ENCODE measurements around the gene PLAGL1.

The PLAGL1 gene

GRCh38 chr6:144008846-144009245 is 787 bp upstream of the PLAGL1 start:
- DNase-seq = no peak

DNA sequence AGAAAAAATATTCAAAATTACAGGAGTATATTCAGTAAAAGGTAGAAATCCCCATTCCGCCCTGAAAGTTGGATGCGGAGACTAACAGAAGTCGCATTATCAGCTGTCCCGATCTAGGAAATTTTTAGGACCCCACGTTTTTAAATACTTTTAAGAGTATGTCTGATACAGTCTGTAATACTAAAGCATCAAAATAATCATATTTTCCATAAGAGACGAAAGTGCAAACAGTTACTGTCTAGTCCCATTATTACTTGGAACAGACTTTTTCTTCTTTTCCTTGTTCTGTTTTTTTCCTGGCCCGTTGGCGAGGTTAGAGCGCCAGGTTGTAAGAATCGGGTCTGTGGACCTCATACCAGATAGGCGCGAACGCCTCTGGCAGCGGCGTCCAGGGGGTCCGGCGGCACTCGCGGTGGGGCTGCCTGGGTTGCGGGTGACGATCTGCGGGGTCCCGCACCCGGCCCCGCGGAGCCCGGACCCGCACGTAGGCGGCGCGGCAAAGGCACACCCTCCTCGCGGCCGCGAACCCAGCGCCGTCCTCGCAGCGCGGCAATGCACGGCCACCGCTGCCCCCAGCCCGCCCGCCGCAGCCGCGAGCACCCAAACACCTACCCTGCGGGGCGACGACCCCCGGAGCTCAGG is 460 bp downstream of the PLAGL1 start:
- no peak for DNase-seq

- DNase-seq = no peak
These were observed 1.2 kb downstream of the PLAGL1 start for GRCh38 chr6:144006736-144007477.

- DNase-seq = no peak
These were observed 8.7 kb downstream of the PLAGL1 start for GRCh38 chr6:143999406-143999805.

GRCh38 chr6:143998686-143999085 is 9.4 kb downstream of the PLAGL1 start:
- no peak for DNase-seq

DNA sequence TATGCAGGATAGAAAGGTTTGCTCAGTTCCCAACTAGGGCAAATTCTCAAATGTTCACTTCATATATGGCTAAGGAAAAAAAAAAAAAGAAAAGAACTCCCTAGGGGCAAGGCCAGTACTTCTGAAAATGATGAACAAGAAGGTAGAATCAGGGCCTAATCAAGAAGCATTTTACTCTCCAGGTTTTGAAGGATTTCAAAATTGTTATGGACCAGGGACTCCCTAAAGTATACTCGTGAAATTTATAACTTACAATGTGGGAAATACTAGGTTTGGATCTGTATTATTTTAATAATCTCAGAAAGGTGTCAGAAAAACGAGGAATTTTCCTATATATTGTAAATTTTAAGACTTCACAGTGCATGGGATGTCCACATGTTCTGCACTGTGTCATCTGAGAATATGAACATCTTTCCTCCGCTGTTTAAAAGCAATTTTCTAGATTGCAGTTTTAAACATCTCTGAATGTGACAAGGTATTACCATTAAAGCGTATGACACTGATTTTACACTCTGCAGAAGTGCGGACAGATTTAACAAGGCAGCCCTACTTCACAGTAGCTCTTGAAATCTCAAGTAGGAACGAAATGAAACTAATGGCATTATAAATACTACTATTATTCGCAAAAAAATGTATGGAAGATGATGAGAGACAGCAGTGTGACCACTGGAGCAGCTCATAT is 14.0 kb downstream of the PLAGL1 start:
- no peak for DNase-seq

DNA sequence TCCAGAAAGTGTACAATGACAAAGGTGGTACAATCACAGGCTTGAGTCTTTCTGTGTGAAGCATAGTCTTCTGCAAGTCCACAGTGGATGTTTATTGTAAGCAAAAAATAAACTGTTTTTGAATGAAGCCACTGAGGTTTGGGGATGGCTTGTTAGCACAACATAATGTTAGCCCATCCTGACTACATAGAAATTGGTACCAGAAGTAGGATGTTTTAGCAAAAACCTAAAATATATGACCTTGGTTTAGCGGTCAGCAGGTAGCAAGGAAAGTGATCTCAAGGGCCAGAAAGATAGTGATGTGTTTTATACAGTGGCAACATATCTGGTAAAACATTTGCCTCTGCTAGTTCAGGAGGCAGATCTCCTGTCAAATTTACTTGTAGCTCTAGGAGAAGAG is 15.8 kb downstream of the PLAGL1 start:
- DNase-seq = no peak

- no peak for DNase-seq
These were observed 21.5 kb downstream of the PLAGL1 start for GRCh38 chr6:143986463-143987065.

- DNase-seq = no peak
These were observed 23.4 kb downstream of the PLAGL1 start for GRCh38 chr6:143984666-143985065.

- DNase-seq = no peak
These were observed 25.1 kb downstream of the PLAGL1 start for GRCh38 chr6:143982968-143983367.

DNA sequence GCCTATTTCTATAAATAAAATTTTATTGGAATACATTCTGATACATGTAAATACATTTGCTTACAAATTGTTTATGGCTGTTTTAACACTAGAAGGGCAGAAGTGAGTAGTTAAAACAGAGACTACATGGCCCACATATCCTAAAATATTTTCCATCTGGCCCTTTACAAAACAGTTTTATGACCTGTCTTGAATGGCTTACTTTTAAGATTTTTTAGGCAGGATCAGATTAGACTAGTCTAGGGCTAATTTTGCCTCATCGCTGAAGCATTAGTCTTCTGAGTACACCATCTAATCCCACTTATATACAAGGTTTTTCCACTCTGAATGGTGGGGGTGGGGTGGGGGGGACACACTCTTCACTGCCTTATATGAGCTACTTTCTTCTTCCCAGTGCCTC is 27.1 kb downstream of the PLAGL1 start:
- no peak for DNase-seq

GRCh38 chr6:143976806-143977349 is 31.2 kb downstream of the PLAGL1 start:
- DNase-seq = no peak

DNA sequence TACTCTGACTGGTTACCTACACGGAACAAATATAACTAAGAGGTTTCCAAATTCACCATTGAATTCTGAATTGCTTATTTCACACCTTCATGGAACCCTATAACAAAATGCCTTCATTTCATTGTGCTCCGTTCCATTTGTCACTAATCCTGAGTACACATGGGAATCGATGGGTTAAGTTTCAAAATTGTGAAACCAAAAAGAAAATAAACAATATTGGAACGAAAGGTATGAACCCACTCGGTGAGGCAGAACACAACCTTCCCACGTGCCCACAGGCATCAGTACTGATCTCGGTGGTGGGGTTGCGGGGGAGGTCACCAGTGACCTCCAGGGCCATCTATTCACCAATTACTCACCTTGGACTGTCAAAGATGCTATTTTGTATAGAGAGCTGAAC is 34.0 kb downstream of the PLAGL1 start:
- no peak for DNase-seq

GRCh38 chr6:143973097-143973966 is 34.7 kb downstream of the PLAGL1 start:
- no peak for DNase-seq

DNA sequence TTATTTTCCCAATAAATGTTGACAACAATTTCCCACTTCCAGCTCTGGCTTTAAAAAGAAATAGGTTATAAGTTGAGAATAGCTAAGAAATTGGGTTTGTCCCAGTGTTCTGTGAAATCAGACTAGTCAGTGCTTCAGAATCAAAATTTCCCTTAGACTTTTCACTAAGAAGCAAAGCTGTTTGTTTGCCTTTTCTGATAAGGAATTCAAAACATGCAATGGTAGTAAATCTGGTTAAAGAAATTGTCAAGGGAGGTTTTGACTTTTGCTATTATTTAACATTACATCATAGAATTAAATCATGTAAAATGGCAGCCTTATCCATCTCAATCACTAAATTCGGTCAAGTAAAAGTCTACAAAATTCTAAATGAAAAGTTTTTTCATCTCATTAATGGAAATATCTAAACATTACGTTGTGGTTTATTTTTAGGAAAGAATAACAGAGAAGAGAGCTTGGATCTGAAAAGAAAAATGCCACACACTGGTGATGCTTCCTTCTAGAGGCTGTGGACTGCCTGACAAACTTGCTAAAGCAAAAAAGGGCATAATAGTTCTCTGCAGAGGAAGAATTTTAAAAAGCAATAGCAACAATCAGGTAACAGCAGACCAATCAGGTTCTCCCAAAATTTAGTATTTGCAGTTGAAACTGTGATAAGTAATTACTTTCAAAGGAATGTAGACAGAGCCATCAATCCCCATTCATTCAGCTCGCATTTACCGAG is 36.4 kb downstream of the PLAGL1 start:
- no peak for DNase-seq

- DNase-seq = no peak
These were observed 37.4 kb downstream of the PLAGL1 start for GRCh38 chr6:143970456-143971218.

DNA sequence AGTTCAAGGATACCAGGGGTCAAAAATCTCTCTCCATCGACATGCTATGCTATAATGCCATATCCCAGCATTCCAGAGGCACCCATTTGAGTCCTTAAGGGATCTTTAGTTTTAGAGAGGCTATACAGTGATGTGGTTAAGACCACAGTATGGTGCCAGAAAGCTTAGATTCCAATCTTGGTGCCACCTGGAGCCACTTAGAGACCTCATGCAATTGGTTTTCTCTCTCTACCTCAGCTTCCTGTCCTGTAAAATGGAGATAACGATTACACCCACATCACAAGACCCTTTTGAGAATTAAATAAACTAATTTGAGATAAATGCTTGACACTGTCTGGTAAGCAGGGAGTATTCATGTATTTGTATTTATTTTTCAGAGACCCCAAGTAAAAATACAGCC is 39.0 kb downstream of the PLAGL1 start:
- no peak for DNase-seq

GRCh38 chr6:143967706-143968376 is 40.2 kb downstream of the PLAGL1 start:
- DNase-seq = no peak

DNA sequence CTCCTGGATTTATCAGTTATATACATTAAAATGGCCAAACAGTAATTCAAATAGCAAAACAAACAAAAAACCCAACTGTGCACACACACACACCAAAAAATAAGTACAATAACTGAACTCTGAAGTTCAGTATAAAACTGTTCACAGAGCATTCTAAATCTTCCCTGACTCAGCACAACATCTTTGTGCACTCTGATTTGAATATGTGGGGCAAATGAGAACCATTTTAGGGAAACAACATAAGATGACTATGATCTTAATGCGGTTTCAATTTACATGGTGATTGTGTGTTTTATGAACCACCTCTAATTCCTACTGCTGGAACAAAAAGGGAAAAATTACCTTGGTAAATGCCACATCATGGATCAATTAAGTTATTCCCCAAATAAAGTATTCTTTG is 41.7 kb downstream of the PLAGL1 start:
- DNase-seq = no peak

DNA sequence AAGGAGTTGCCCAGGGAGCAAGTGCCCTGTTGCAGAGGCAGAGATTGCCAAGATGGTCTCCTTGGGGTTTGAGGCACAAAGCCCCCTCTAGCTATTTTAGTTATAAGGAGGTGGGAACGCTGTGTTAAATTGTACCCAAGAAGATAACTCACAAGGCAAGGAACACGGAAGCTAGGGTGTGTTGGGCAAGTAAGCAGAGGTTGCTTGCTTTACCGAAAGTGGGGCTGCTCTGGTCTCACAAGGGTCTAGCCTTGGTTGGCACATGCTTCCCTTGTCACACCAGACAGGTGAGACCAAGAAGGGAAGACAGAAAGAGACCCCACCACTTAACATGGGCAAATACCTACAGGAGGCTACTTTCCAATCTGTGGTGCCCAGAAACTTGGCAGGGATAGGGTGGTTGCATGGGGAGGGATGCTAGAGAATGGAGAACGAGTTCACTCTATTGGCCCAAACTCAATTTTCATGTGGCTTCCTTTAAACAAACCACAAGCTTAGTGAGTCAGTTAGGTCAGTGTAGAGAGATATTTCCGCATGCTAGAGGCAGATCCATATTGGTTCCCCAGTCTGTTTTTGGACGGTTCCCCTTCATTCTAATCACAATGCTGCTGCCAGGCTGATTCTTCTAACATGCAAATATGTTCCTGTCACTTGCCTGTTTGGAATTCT is 42.4 kb downstream of the PLAGL1 start:
- no peak for DNase-seq

Measured in central memory CD4-positive, alpha-beta T cell (primary cell).